NOMO-1 (cell line): ENCODE data around the gene WDFY4.

Experiments used
- DNase-seq, 2 experiments: peaks; one replicate each; lab custom pipeline; 2025; ENCODE audit not compliant: unreplicated experiment in 2 of 2; lab: John Stamatoyannopoulos, UW

Gene WDFY4

GRCh38 chr10:48786606-48787282, 102.1 kb downstream of the WDFY4 start:
- no peak for DNase-seq

DNA sequence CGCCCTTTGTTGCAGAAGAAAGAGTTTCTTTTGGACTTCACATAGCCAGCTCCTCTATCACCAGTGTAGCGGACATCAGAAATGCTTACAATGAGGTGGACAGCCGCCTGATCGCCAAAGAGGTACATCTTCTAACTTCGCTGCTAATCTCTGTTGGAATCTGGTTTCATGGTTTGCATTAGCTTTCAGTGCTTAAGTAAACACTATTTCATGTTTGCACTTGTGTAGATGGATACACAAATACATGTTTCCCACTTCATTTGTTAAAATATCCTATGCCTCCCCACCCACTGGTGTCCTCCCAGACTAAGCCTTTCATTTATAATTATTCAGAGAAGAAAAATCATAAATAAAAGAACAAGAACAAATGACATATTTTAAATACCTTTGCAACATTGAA, 103.9 kb downstream of the WDFY4 start:
- DNase-seq, result no peak

DNA sequence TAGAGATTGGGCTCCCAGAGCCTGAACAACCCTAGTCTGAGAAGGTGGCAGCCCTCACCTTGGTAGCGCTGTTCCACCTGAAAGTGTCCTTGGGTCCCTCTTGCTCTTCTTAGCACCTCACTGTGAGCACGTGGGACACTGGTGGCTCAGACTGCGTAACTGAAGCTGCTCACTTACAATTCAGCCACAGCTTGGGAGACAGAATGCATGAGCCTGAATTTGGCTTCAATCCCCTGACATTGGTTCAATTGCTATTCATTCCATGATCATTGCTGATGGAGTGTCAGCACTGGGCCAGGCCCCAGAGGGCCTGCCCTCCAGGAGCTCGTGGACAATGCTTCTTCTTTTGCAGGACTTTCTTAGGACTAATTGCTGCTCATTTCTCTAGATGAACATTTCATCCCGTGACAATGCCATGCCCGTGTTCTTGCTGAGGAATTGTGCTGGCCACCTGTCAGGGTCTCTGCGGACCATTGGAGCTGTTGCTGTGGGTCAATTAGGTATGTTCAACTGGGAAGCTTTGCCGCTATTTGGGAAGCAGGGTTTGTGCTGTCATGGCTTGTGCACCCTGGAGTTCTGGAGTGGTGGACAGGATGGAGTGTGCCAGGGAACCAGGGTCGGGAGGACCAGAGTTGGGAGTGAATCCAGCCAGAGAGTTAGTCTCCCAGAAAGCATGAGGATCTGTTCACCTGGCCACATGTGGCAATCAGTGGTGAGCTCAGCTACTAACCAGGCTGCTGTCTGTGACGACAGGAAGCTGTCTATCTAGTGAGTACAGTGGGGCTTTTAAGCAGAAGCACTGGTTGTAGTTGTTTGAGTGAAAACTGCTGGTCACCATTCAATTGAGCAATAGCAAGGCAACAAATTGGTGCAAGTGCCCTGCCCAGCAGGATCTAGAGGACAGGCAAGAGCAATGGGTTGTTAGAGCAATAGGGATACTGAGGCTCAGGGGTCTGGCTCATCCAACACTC, 105.1 kb downstream of the WDFY4 start:
- DNase-seq, result no peak

DNA sequence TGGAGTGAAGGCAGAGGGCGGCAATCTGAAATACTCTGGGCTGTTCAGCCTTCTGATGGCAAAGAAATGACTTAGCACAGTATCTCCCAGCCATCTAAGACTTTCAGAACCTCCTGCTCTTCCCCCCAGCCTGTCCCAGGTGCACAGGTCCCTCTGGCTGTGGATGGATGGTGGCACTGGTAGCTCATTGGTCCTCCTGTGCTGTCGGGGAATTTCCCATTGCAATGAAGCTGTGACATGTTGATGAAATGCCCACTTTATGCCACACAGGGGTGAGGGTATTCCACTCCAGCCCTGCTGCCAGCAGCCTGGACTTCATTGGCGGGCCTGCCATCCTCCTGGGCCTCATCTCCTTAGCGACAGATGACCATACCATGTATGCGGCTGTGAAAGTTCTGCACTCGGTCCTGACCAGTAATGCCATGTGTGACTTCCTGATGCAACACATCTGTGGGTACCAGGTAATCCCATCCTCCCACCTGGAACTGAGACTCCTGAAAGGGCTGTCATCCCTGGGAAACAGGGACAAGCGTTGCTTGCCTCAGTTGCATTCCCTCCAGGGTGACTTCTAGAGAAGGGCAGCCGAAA, 105.9 kb downstream of the WDFY4 start:
- DNase-seq, result no peak

DNA sequence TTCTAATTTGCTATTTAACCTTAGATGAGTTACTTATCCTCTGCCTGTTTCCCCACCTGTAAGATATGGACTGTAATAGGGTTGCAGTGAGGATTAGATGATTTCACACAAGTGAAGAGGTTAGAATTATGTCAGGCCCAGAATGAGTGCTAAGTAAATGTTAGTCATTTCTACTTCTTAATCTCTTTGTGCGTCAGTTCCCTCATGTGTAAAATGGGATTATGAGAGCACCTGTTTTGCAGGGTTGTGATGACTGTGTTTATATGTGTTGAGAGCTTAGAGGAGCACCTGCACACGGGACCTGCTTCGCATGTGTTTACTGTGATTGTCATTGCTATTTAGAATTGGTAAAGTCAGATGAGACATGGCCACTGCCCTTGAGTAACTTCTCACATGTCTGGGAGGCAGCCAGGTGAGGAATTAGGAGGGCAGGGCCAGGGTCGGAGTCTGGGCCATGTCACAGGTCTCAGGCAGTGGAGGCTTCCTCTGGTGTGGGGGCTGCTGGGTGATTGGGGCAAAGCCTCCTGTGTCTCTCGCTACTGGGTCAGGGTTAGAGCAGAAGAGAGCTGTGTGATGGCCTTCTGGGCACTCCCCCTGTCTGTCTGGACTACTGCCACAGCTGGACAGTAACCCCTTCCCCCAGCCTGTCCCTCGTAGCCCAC, 106.7 kb downstream of the WDFY4 start:
- DNase-seq, result no peak

DNA sequence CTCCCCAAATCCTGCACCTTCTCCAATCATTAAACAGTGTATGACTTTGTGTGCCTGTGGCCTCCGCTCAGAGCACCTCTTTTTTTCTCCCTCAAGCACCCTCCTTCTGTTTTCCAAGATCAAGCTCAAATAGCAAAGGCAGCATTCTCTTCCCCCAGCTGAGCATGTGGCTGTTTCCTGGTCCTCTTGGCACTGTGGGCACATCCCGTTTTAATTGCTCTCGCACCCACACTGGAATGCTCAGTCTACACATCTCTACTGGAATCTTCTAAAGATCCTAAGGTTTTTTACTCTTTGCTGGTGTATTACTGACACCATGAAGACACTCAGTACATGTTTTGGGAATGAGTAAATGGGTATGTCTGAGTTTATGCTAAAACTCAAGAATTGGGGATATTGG, 107.4 kb downstream of the WDFY4 start:
- DNase-seq, result no peak

DNA sequence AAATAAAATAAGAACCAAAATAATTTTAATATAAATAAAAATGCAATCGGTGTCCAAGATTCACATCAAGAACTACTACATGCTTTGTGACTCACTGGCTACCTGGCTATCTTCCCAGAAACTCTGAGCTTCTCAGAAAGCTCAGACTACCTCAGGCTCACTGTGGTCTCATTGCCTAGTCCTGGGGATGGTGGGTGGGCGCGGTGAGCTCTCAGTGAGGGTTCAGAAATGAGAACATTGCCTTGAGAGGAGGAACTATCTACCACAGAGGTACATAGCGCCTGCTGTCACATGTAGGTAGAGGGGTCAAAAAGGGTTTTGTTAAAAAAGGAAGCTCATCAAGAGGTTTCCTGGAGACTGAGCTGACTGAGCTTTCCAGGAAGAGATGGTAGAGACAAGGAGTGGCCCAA, 108.0 kb downstream of the WDFY4 start:
- DNase-seq, result no peak

DNA sequence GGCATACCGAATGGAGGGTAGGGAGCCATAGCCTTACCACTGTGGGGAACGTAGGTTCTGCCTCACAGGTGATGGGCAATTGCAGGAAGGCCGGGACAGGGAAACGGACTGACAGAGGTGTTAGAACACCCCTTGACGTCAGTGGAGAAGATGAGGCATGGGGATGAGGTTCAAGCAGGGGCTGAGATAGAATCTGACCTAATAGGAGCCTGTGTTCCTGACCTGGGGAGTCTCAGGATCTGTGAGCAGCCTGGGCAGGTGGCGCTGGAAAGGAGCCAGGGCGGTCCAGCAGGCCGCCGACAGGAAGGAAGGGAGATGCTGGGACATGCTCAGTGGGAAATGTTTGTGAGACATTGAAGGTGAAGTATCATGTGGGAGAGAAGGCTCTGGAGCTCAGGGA, 109.4 kb downstream of the WDFY4 start:
- DNase-seq, result no peak

- no peak for DNase-seq
These were observed 112.1 kb downstream of the WDFY4 start for GRCh38 chr10:48796713-48797245.

- no peak for DNase-seq
These were observed 113.2 kb downstream of the WDFY4 start for GRCh38 chr10:48797830-48798229.

DNA sequence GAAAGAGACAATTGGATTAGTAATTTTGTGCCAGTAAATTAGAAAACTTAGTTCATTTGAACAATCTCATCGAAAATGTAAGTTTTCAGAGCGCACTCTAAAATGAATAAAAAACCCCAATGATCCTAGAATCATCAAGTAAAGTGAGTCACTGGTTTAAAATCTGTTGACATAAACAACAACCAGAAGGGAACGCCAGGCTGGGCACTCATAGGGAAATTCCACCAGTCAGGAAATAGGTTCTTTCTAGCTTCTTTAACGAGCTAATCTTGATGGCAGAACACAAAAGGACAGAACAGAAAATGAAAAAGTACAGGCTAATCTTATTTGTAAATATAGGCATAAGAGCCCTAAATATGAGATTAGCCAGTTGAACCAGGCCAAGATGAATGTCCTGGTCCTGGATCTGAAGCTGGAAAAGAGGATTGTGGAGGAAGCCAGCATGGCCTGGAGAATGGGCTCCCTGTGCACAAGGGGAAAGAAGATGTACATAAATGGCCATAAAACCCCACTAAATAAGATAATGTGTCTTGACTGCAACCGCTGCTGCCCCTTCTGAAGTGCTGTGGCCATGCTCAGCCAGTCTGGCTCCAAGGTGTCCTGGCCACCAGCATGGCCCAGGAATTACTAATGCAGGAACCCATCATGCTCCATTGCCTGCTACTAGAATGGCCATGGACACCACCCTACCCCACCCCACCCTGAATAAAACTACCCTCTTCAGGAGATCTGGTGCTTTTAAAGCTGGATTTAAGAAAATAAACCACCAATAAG, 114.0 kb downstream of the WDFY4 start:
- no peak for DNase-seq

DNA sequence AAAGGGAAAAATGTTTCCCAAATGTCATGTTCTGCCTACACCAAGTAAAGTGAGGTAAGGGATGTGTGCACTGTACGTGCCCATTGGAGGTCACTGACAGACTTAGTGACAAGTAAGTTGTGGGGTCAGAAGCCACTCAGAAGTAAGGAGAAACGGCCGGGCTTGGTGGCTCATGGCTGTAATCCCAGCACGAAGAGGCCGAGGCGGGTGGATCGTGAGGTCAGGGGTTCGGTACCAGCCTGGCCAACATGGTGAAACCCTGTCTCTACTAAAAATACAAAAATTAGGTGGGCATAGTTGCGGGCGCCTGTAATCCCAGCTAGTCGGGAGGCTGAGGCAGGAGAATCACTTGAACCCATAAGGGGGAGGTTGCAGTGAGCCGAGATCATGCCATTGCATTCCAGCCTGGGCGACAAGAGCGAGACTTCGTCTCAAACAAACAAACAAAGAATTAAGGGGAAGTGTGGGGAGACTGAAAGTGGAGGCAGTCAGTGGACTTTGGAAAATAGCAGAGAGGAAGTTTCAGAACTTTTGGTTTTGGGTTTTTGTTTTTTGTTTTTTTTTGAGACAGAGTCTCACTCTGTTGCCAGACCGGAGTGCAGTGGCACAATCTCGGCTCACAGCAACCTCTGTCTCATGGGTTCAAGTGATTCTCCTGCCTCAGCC, 114.8 kb downstream of the WDFY4 start:
- peak in 1 of 2 experiments; percentile 22 for DNase-seq

DNA sequence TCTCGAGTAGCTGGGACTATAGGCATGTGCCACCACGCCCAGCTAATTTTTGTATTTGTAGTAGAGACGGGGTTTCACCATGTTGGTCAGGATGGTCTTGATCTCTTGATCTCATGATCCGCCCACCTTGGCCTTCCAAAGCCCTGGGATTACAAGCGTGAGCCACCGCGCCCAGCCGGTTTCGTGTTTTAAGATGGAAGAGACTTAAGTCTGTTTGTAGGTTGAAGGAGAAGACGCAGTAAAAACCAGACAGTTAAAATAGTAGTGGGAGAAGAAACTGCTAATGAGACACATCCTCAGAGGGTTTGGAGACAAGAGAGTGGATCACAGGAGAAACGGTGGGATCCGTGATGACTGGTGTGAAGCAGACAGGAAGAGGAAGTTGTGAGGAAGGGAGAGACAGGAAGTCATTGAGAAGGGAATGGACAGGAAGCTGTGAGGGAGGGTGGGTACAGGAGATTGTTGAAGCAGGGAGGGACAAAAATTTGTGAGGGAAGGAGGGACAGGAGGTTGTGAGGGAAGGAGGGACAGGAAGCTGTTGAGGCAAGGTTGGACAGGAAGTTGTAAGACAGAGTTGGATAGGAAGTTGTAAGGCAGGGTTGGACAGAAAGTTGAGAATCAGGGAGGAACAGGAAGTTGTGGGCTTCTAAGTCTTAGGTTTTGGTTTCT, 115.5 kb downstream of the WDFY4 start:
- peak; percentile 70 to 84 for DNase-seq

DNA sequence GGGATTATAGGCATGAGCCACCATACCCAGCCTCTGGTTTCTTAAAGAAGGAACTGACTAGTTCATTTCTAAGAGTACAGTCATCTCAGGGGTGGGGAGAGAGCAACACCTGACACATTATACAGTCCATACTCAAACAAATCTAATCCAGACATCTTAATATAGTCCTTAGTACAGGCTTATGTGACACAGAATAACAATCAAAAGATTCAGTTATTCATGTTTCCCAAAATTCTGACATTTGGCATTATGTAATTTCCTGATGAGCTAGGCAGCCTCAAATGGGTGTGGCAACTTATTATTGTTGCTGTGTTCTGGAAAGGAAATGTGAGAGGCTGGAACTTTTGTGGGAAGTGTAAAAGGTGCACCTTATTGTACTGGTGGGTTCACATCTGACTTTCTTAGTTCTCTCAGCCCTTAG, 116.3 kb downstream of the WDFY4 start:
- peak; percentile 6 to 7 for DNase-seq

GRCh38 chr10:48802611-48803071, 118.0 kb downstream of the WDFY4 start:
- DNase-seq, result no peak

GRCh38 chr10:48803801-48804584, 119.3 kb downstream of the WDFY4 start:
- DNase-seq, result no peak

DNA sequence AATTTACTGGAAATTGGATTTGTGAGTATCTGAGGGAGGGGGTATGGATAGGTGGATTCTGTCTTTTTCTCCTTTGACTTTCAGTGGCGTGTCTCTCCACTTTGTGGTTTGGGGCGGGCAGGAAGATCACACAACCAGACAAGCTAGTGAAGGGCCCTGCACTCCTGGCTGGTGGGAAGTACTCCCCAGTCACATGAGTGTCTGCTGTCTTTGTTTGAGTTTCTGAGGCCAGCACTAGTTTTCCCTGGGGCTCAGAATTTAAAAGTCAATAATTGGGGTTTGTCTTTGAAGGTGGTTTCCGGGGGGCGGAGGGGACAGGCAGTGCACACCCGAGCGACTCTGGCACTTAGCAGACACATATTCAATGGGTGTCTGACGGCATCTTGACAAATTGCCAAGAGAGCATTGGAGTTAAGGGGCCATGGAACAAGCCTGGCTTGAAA, 120.1 kb downstream of the WDFY4 start:
- no peak for DNase-seq

DNA sequence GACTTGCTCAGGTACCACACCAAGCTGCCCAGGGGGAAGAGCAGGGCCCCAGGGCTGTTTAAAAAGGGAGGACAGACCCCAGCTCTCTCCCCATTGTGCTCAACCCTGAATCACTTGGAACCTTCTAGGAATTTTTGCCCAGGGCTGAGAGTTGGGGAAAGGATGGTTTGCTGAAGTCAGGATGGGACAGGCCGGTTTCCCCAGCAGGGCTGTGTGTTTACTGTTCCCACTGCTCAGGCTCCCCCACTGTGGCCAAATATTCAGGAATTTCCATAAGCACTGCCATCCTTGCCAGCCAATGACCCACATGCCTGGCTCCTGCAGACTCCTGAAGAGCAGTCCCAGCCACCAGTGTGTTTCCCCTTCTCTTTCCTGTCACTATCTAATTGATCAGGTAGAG, 120.7 kb downstream of the WDFY4 start:
- DNase-seq, result no peak
